SKM-1 treated with dmso at 0.1 percent for 144 hours (cell line): ENCODE data around the gene ATP11A.

ENCODE experiments used
- DNase-seq: peaks from one replicate; lab custom pipeline; 2025; ENCODE audit not compliant: unreplicated experiment; lab: John Stamatoyannopoulos, UW

ATP11A gene

DNA sequence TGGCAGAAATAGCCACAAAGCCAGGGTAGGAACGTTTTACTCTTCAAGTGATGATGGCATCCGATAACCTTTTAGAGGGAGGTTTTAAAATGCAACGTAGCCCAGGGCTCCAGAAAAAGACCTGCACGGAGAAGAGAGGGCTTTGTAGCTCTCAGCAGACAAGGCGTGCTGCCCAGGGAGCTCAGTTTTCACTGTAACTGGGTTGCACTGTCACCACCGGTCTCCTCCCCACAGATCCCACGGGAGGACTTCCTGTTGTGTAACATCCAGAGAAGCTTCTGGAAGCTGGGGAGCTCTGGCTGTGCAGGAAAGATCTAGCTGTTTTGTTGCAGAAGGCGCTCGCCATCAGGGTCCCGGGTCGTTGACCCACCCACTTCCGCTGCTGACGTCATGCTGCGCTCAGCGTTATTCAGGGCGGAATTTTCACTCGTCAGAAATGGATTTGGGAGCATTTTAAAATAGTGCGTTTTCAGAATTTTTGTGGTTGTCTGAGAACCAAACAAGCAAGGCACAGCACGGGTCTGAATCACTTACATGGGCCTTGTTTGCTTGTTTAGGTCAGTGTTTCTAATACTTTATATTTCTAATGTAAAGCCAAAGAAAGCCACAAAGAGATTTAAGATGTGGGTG is 50.8 kb downstream of the ATP11A start:
- no peak for DNase-seq

DNA sequence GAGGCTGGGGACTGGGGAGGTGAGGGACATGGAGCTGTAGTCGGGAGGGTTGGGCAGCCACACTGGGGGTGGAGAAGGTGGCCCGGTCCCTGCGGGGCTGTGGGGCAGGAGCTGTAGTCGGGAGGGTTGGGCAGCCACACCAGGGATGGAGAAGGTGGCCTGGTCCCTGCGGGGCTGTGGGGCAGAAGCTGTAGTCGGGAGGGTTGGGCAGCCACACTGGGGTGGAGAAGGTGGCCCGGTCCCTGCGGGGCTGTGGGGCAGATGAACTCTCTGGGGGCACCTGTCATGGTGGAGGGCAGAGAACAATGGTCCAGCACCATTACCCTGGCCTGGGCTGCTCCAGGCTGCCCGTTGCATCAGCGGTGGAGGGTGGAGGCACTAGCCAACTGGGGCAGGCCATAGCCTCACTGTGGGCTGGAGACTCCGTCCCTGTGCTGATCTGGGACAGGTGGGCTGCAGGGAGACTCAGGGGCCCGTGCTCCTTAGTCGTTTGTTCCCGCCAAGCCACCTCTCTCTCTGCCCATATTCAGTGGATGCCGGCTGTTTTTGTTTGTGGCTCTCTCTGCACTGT is 51.4 kb downstream of the ATP11A start:
- no peak for DNase-seq

- DNase-seq: no peak
Measured at GRCh38 chr13:112741835-112742570, 52.2 kb downstream of the ATP11A start.

- no peak for DNase-seq
Measured at GRCh38 chr13:112742583-112742982, 52.7 kb downstream of the ATP11A start.

- no peak for DNase-seq
Measured at GRCh38 chr13:112743451-112744167, 53.8 kb downstream of the ATP11A start.

DNA sequence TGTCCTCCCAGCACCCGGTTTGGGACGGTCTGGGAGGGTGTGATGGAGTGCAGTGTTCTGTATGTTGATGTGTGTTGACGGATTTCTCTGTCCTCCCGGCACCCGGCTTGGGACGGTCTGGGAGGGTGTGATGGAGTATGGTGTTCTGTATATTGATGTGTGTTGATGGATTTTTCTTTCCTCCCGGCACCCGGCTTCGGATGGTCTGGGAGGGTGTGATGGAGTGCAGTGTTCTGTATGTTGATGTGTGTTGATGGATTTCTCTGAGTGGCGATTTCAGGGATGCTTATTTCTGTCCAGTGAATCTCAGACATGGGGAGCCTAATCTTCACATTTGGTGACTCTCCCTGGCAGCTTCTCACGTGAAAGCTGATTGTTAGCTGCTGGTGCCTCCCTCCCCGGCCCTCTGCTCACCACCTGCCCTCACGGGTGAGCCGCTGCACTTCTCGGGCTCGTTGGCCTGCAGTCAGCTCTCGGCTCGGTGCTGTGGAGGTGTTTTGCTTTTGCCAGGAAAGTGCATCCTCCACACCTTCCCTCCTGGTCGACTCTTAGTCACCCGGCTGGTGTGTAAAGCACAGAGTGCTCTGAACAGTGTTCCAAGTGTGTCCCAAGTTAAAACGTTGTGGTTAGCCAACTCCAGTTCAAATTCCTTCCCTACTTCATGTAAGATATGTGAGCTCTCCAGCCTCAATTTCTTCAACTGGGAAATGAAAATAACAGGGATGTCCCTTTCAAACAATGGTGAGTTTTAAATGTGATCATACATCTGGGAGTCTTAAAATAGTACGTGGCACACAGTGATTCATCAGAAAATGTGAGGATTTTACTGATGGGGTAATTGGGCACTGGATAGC is 54.6 kb downstream of the ATP11A start:
- DNase-seq: no peak

DNA sequence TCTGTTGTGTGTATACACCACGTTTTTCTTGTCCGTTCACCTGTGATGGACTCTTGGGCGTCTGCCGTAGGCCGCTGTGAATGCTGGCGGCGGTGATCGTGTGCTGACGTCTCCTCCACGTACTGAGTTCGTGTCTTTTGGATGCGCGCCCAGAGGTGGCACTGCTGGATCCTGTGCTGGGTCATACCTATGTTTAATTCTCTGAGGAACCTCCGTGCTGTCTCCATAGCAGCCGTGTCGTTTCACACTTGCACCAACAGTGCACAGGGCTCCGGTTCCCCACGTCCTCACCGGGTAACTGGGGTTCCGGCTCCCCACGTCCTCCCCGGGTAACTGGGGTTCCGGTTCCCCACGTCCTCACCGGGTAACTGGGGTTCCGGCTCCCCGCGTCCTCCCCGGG is 56.2 kb downstream of the ATP11A start:
- no peak for DNase-seq

GRCh38 chr13:112747256-112747655 is 57.4 kb downstream of the ATP11A start:
- DNase-seq: no peak

- DNase-seq: no peak
Measured at GRCh38 chr13:112748947-112749735, 59.3 kb downstream of the ATP11A start.

GRCh38 chr13:112750570-112750969 is 60.7 kb downstream of the ATP11A start:
- DNase-seq: no peak

DNA sequence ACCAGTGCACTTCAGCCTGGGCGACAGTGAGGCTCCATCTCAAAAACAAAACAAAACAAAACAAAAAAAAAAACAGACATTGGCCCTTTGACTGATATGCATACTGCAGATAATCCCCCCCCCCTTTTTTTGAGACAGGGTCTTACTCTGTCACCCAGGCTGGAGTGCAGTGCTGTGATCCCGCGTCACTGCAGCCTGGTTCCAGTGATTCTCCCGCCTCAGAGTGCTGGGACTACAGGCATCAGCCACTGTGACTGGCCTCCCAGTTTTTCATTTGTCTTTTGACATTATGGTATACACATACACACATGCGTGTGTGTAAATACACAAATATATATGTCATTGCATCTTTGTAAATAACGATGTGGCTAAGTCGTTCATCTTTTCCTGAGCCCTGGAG is 61.8 kb downstream of the ATP11A start:
- DNase-seq: no peak

- DNase-seq: no peak
Measured at GRCh38 chr13:112752211-112752610, 62.4 kb downstream of the ATP11A start.

DNA sequence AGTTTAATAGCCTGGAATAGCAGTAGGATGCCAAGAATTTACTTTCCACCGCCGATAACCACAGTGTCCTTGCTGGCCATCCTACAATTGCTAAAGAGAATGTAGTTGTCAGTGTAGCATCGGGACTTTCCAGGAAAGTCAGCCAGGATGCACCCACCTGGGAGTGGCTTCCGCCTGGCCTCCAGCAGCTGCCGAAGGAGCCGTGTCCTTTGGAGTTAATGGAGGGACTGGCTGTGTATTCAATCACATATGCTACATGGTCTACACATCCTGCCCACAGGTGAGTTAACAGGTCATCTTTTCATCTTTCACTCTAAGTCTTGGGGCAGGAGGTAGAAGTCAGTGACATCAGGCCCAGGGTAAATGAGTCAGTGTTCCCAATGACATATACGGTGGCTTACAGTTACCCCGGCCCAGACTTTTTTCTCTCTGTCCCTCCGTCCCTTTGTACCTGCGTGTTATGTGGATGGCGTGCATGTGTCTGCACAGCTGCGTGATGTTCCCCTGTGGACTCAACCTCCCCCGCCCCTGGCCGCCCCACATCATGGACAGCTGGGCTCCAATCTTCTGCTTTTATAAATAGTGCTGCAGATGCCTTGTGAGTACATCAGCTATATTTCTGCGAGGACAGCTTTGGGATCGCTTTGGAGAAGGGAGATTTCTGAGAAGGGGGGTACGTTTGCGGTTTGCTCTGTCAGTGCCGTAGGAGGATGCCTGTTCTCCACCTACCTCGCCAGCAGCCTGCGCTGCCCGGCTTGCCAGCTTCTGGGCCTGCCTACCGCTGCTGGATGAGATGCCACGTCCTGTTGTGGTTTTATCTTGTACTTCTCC is 63.1 kb downstream of the ATP11A start:
- no peak for DNase-seq

GRCh38 chr13:112753833-112754232 is 64.0 kb downstream of the ATP11A start:
- no peak for DNase-seq

DNA sequence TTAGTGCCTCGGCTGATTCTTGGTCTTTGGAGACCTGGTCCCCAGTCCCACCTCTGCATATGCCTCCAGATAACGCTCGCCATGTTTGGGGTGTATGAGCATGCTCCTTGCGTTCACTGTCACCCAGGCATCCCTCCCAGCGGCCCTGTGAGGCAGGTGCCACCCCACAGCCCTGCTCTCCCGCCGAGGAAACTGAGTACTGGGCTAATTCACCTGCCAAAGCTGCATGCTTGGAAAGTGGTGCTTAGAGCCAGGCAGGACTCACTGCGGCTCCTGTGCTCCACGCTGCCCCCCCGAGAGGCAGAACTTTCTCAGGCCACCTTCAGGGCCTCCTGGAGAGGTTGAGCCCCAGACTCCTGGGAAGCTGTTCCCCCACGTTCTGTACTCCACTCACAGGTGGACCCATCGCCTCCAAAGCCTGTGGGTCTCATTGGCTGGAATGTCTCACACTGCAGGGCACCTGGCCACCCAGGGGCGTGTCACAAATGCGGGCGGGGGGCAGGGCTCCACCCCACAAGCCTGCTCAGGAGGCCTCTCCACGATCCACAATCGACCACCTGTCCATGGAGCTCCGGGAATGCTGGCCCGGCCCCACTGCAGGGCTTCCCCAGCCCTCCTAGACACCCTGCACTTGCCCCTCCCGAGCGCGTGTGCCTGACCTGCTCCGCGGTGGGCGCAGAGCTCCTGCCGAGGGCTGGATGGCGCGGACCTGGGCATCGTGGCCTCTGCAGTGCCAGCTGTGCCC is 64.6 kb downstream of the ATP11A start:
- no peak for DNase-seq

DNA sequence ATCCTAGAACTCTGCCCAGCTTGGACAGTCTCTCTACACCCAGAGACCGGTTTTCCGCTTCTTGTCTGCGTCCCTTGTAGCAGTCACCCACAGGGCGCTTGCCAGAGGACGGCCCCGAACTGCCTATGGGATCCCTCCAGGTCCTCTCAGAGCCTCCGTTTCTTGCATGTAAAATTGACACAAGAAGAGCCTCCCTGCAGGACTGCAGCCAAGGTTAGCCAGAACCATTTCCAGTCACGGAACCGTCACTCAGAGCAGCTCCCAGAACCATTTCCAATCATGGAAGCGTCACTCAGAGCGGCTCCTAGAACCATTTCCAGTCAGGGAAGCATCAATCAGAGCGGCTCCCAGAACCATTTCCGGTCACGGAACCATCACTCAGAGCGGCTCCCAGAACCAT is 65.5 kb downstream of the ATP11A start:
- DNase-seq: no peak

DNA sequence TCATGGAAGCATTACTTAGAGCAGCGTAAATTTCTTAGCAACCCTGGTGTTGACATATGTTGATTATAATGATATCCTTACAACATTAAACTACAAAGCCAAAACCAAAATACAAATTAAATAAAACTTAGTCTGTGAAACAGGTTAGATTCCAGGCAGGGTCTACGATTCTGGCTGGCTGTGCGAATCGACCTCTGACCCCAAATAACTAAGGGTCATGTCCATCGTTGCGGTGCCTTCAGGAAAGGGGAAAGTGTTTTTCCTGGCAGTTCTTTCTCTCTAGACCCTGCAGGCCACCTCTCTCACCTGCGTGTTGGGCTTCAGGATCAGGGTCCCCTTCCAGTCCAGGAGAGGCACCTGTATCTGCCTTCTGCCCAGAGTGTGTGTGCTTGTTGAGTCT is 66.2 kb downstream of the ATP11A start:
- DNase-seq: no peak

DNA sequence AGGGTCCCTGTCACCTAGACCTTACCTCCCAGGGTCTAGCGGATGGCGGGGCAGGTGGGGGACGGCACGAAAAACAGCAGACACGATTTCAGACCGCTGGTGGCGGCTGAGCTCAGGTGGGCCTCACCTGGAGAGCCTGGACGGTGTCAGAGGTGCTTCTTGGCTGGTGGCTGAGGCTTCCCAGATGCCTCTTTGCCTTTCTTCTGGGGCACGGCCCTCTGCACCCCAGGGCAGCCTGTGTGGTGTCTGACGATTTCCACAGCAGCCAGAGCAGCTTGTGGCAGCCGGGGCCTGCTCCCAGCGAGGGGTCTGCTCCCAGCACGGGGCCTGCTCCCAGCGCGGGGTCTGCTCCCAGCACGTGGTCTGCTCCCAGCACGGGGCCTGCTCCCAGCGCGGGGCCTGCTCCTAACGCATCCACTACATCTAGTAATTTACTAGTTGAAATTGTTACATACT is 66.7 kb downstream of the ATP11A start:
- no peak for DNase-seq
